Liver (tissue), 3 donors: ENCODE measurements around the gene ATP6V1F.

Source experiments
- CTCF ChIP-seq: fragments of 150-350 bp; IDR thresholded peaks from 2 replicates; pipeline ENCODE4 v1.5.1; 2017; ENCODE audit warnings: improper control_type of control experiment, low read depth, low read length; ENCODE audit not compliant: missing input control
- FOXA1 ChIP-seq: IDR thresholded peaks from 2 replicates; pipeline ENCODE4 v1.6.1; 2016; ENCODE audit warnings: antibody characterized with exemption
- GABPA ChIP-seq, 2 donors: IDR thresholded peaks in 1 of 2; conservative IDR thresholded peaks in 1 of 2; 2 replicates each; pipeline ENCODE4 v1.6.1; 2016; ENCODE audit warnings: antibody characterized with exemption in 2 of 2, mild to moderate bottlenecking in 1 of 2, moderate library complexity in 1 of 2
- JUND ChIP-seq, 2 donors: IDR thresholded peaks; 2 replicates each; pipeline ENCODE4 v1.6.1; 2016; ENCODE audit warnings: antibody characterized with exemption in 2 of 2
- RAD21 ChIP-seq, 2 donors: IDR thresholded peaks; 2 replicates each; pipeline ENCODE4 v1.6.1; 2016; ENCODE audit warnings: antibody characterized with exemption in 2 of 2, mild to moderate bottlenecking in 2 of 2
- REST ChIP-seq: IDR thresholded peaks from 2 replicates; pipeline ENCODE4 v1.6.1; 2016; ENCODE audit warnings: antibody characterized with exemption, mild to moderate bottlenecking
- TAF1 ChIP-seq: conservative IDR thresholded peaks from 2 replicates; pipeline ENCODE4 v1.6.1; 2016; ENCODE audit warnings: antibody characterized with exemption, mild to moderate bottlenecking
- YY1 ChIP-seq: IDR thresholded peaks from 2 replicates; pipeline ENCODE4 v1.6.1; 2016; ENCODE audit warnings: antibody characterized with exemption, mild to moderate bottlenecking
- ZBTB33 ChIP-seq: IDR thresholded peaks from 2 replicates; pipeline ENCODE4 v1.6.1; 2016; ENCODE audit warnings: antibody characterized with exemption
- donor health status: healthy.
- donor health status: healthy.

DNA sequence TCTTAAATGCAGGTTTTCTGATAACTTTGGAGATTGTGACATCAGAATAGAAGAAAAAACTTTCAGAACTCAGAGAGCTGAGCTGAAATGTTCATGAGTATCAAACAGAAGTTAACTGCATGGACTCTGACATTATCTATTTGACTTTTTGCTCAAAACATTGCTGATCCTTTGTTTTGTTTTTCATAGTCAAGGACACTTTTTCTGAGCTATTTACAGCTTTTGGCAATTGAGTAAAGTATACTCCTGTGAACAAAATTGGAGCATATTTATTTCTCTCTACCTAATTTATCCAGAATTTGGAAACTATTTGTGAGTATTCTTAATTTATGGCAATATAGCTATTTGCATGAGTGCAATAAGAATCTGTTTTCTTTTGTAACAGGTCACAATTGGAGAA, 36.7 kb downstream of the ATP6V1F start:
- TF ChIP-seq REST (no peak), JUND (IDR thresholded peaks at IDR 0.05) (no peak), CTCF (no peak), TAF1 (no peak), GABPA (IDR thresholded peaks at IDR 0.05 in 1 of 2, conservative IDR thresholded peaks at IDR 0.05 in 1 of 2) (no peak), FOXA1 (no peak), RAD21 (IDR thresholded peaks at IDR 0.05) (no peak), YY1 (no peak), ZBTB33 (no peak)
